Measurements from ENCODE around the gene METTL22. TPM values are rescaled to one million over a fixed set of nuclear protein-coding genes. Genes with fewer than 3 reads are reported as not detected.

Gene METTL22
- total RNA-seq, 2 donors from 2014 or later, result 27.4 to 30.7 TPM

- intact Hi-C loops (cut with DNase I), result loop anchor here in 1 of 2 donors (10.0 kb wide), 1 partner anchor 235 kb away; the partner anchor contains the start of gene LITAFD
Observed at GRCh38 chr16:8649829-8650554, 28.5 kb downstream of the METTL22 start.

GRCh38 chr16:8651958-8652357 is 30.5 kb downstream of the METTL22 start:
- intact Hi-C loops (cut with DNase I), result loop anchor here in 1 of 2 donors (10.0 kb wide), 1 partner anchor 233 kb away; the partner anchor contains the start of gene LITAFD
- DNase-seq (ENCODE audit: low spot score), result peak; percentile 76

More at GRCh38 chr16:8649829-8650554, 28.5 kb downstream of the METTL22 start:
- no peak for DNase-seq (ENCODE audit: low spot score)

- no peak for DNase-seq (ENCODE audit: low spot score)
- intact Hi-C loops (cut with DNase I), result loop anchor here (5.0 to 10.0 kb wide), 2 partner anchors 222 to 230 kb away; partner anchors contain the start of gene LITAFD (in 1 of the 2)
Observed at GRCh38 chr16:8655184-8655717, 33.8 kb downstream of the METTL22 start.

GRCh38 chr16:8656376-8656775 is 34.9 kb downstream of the METTL22 start:
- DNase-seq (ENCODE audit: low spot score), result no peak
- intact Hi-C loops (cut with DNase I), result loop anchor here (5.0 to 10.0 kb wide), 2 partner anchors 221 to 228 kb away; partner anchors contain the start of gene LITAFD (in 1 of the 2)

GRCh38 chr16:8660841-8661301 is 39.4 kb downstream of the METTL22 start:
- DNase-seq (ENCODE audit: low spot score), result peak; percentile 86
- intact Hi-C loops (cut with DNase I), result no loop called here

- intact Hi-C loops (cut with DNase I), result no loop called here
- no peak for DNase-seq (ENCODE audit: low spot score)
Observed at GRCh38 chr16:8661703-8662102, 40.2 kb downstream of the METTL22 start.

- DNase-seq (ENCODE audit: low spot score), result no peak
- intact Hi-C loops (cut with DNase I), result no loop called here
Observed at GRCh38 chr16:8663192-8664089, 41.9 kb downstream of the METTL22 start.

GRCh38 chr16:8665529-8665928 is 44.0 kb downstream of the METTL22 start:
- no peak for DNase-seq (ENCODE audit: low spot score)
- intact Hi-C loops (cut with DNase I), result no loop called here

GRCh38 chr16:8667492-8667891 is 46.0 kb downstream of the METTL22 start:
- intact Hi-C loops (cut with DNase I), result no loop called here
- no peak for DNase-seq (ENCODE audit: low spot score)

GRCh38 chr16:8668113-8668512 is 46.6 kb downstream of the METTL22 start:
- intact Hi-C loops (cut with DNase I), result no loop called here
- DNase-seq (ENCODE audit: low spot score), result no peak

GRCh38 chr16:8669481-8669880 is 48.0 kb downstream of the METTL22 start:
- intact Hi-C loops (cut with DNase I), result no loop called here
- no peak for DNase-seq (ENCODE audit: low spot score)

GRCh38 chr16:8670014-8670560 is 48.6 kb downstream of the METTL22 start:
- intact Hi-C loops (cut with DNase I), result no loop called here
- no peak for DNase-seq (ENCODE audit: low spot score)

- intact Hi-C loops (cut with DNase I), result no loop called here
Observed at GRCh38 chr16:8673611-8674412, 52.3 kb downstream of the METTL22 start.

GRCh38 chr16:8674413-8675022 is 53.0 kb downstream of the METTL22 start, which contains the start of gene ABAT:
Gene ABAT, plus strand, starts transcription at chr16:8674617. Its CDS starts 61,123 bp downstream, at chr16:8735740.
- intact Hi-C loops (cut with DNase I), result no loop called here
- DNase-seq (ENCODE audit: low spot score), result peak; percentile 97

More at GRCh38 chr16:8673611-8674412, 52.3 kb downstream of the METTL22 start:
- DNase-seq (ENCODE audit: low spot score), result no peak

GRCh38 chr16:8675183-8676159 is 54.0 kb downstream of the METTL22 start:
- intact Hi-C loops (cut with DNase I), result no loop called here
- DNase-seq (ENCODE audit: low spot score), result no peak

GRCh38 chr16:8676160-8676547 is 54.7 kb downstream of the METTL22 start:
- no peak for DNase-seq (ENCODE audit: low spot score)
- intact Hi-C loops (cut with DNase I), result no loop called here
